HEK293T (cell line): ENCODE results near the gene MS4A7.

Source experiments
- BHLHE40 ChIP-seq: fragments of 450-650 bp; IDR thresholded peaks from 2 replicates; pipeline ENCODE4 v1.6.1; 2016; ENCODE audit warnings: mild to moderate bottlenecking, moderate library complexity, borderline replicate concordance
- ELF4 ChIP-seq: fragments of 450-650 bp; IDR thresholded peaks from 2 replicates; pipeline ENCODE4 v1.6.1; 2017; ENCODE audit warnings: antibody characterized with exemption
- FOXA1 ChIP-seq: fragments of 450-650 bp; IDR thresholded peaks from 2 replicates; pipeline ENCODE4 v1.6.1; 2016; ENCODE audit warnings: mild to moderate bottlenecking
- FOXK2 ChIP-seq: fragments of 450-650 bp; IDR thresholded peaks from 2 replicates; pipeline ENCODE4 v1.6.1; 2016; ENCODE audit warnings: mild to moderate bottlenecking
- FOXM1 ChIP-seq: fragments of 450-650 bp; IDR thresholded peaks from 2 replicates; pipeline ENCODE4 v1.6.1; 2017; ENCODE audit warnings: mild to moderate bottlenecking, borderline replicate concordance
- NFRKB ChIP-seq: fragments of 450-650 bp; IDR thresholded peaks from 2 replicates; pipeline ENCODE4 v1.6.1; 2016; ENCODE audit warnings: mild to moderate bottlenecking, moderate library complexity
- PKNOX1 ChIP-seq: fragments of 450-650 bp; IDR thresholded peaks from 2 replicates; pipeline ENCODE4 v1.6.1; 2016
- SP1 ChIP-seq: fragments of 450-650 bp; IDR thresholded peaks from 2 replicates; pipeline ENCODE4 v1.6.1; 2017
- SUZ12 ChIP-seq: fragments of 450-650 bp; IDR thresholded peaks from 2 replicates; pipeline ENCODE4 v1.6.1; 2016; ENCODE audit warnings: mild to moderate bottlenecking
- TARDBP ChIP-seq: fragments of 450-650 bp; IDR thresholded peaks from 2 replicates; pipeline ENCODE4 v1.6.1; 2016
- ZNF384 ChIP-seq: fragments of 450-650 bp; IDR thresholded peaks from 2 replicates; pipeline ENCODE4 v1.6.1; 2016

DNA sequence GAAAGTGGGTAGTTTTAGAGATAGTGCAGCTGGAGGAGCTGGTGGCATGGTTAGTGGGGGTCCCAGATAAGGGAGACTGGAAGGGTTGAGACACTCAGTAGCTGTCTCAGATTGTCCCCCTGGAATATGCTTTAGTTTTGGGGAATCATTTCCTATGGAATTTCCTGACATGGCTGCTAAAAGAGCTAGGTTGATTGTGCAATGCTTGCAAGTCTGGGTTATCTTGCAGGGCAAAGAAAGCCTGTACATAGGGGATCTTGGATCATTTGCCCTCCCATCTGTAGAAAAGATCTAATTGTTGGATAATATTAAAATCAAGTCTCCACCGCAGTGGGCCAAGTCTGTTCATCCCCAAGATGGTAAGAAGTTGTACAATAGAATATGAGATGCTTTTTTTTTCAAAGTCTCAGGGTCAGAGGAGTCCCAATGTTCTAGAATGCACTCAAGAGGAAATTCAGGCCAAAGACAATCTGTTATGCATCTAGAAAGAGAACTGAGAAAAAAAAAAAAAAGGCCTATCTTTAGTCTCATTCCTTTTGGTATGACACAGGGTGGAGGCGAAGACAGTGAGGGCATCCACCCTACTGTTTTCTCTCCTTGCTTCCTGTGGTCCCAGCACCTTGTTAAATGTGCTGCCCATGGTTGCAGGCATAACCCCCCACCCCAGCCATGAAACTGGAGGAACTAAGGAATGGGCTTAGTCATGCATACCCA, 31.1 kb upstream of the MS4A7 start:
- TF ChIP-seq SUZ12 = no peak
- no peak for TF ChIP-seq SP1
- TF ChIP-seq ELF4 = no peak
- TF ChIP-seq PKNOX1 = no peak
- TF ChIP-seq TARDBP = no peak
- TF ChIP-seq FOXA1 = no peak
- TF ChIP-seq FOXM1 = no peak
- TF ChIP-seq BHLHE40 = no peak
- no peak for TF ChIP-seq NFRKB
- TF ChIP-seq FOXK2 = no peak
- TF ChIP-seq ZNF384 = no peak
